Measurements from ENCODE around the gene CEPT1.

DNA sequence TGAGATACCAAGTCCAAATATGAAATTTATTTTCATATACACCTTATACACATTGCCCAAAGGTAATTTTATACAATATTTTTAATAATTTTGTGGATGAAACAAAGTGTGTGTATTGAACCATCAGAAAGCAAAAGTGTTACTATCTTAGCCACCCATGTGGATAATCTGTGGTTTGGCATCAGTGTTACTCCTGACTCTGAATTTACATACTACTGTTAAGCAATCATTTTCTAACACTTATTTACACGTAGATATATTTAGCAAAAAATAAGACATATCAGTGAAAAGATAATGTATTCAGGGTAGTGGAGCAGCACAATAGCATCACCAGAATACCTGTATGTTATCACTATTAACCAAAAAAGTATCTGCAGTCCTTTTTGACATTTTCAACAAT is 36.7 kb downstream of the CEPT1 start:
- TF ChIP-seq, protein P1, sequence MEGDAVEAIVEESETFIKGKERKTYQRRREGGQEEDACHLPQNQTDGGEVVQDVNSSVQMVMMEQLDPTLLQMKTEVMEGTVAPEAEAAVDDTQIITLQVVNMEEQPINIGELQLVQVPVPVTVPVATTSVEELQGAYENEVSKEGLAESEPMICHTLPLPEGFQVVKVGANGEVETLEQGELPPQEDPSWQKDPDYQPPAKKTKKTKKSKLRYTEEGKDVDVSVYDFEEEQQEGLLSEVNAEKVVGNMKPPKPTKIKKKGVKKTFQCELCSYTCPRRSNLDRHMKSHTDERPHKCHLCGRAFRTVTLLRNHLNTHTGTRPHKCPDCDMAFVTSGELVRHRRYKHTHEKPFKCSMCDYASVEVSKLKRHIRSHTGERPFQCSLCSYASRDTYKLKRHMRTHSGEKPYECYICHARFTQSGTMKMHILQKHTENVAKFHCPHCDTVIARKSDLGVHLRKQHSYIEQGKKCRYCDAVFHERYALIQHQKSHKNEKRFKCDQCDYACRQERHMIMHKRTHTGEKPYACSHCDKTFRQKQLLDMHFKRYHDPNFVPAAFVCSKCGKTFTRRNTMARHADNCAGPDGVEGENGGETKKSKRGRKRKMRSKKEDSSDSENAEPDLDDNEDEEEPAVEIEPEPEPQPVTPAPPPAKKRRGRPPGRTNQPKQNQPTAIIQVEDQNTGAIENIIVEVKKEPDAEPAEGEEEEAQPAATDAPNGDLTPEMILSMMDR (IDR thresholded peaks at IDR 0.05): no peak
- no peak for TF ChIP-seq POLR2A (IDR thresholded peaks at IDR 0.05)

Data from testis (tissue), 2 donors.